Spleen (tissue), 7 donors: ENCODE measurements around the gene SLC41A1.

Source experiments
- CTCF ChIP-seq, 11 experiments: fragments of 200-600 bp in 7 of 11; fragments of 450-650 bp in 4 of 11; sonication (generic) in 4 of 11; IDR thresholded peaks in 8 of 11; conservative IDR thresholded peaks in 3 of 11; 1 replicate in 7 of 11; 2 replicates in 4 of 11; pipeline versions ENCODE4 v1.4.0 to v1.8.0; 2016 to 2021; ENCODE audit warnings: antibody characterized with exemption in 11 of 11, inconsistent platforms in 4 of 11, mild to moderate bottlenecking in 1 of 11
- POLR2AphosphoS5 ChIP-seq, 3 donors: sonication (generic); formaldehyde crosslinking; IDR thresholded peaks; one replicate each; pipeline ENCODE4 v1.5.1; 2017; ENCODE audit warnings: antibody characterized with exemption in 3 of 3
- donor health status: DM: no; HTN: no; CAD: no; lungs with moderate emphysema.
- donor health status: DM: no; HTN: no; CAD: no.
- donor health status: DM: no; HTN: no; CAD: no.

GRCh38 chr1:205741681-205742080, 71.3 kb downstream of the SLC41A1 start:
- TF ChIP-seq CTCF (IDR thresholded peaks at IDR 0.05 in 8 of 11, conservative IDR thresholded peaks at IDR 0.05 in 3 of 11) (no peak), POLR2AphosphoS5 (IDR thresholded peaks at IDR 0.05) (no peak)
